ENCODE data around the gene TRIM33. TPM values are rescaled to one million over a fixed set of nuclear protein-coding genes. Genes with fewer than 3 reads are reported as not detected.
A peak's percentile ranks its signal among the peaks of the same experiment; 100 is the strongest.

The TRIM33 gene
- total RNA-seq, 1 donor from 2014 or later: 75.4 TPM

DNA sequence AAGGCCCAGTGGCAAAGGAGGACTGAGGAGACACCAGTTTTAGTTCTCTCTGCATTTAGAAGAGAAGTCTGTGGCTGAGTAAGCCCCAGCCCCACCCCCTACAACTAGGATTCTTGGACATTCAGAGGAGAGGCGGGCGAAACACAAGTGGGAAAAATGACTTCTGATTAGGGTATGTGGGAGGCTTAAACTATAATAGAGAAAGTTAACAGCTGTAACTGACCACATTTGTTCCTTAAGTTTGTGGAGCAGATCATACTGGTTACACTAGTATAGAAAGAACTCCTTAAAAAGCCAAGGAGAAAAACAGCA, 11.2 kb upstream of the TRIM33 start:
- no peaks in the 10 kb centered on the region for H3K79me2 ChIP-seq (ENCODE audit: low read depth)
- peaks cover 2% of the 10 kb centered on the region for H3K4me1 Mint-ChIP-seq
- H3K9me3 ChIP-seq (ENCODE audit: low read depth): no peaks in the 10 kb centered on the region
- H3K36me3 Mint-ChIP-seq: no peaks in the 10 kb centered on the region
- H3K36me3 ChIP-seq: no peaks in the 10 kb centered on the region
- no peaks in the 10 kb centered on the region for H3K27me3 ChIP-seq
- H3K9me3 Mint-ChIP-seq: no peaks in the 10 kb centered on the region
- H3K27me3 Mint-ChIP-seq (ENCODE audit: insufficient read depth, low read depth): peaks cover 2% of the 10 kb centered on the region
- H3F3A ChIP-seq (ENCODE audit: low read depth): peaks cover 4% of the 10 kb centered on the region
- no peaks in the 10 kb centered on the region for H3K4me1 ChIP-seq
- TF ChIP-seq EZH2phosphoT487 (IDR thresholded peaks at IDR 0.05) (no peak), EZH2 (IDR thresholded peaks at IDR 0.05) (no peak)
- TF ChIP-seq, protein P1, sequence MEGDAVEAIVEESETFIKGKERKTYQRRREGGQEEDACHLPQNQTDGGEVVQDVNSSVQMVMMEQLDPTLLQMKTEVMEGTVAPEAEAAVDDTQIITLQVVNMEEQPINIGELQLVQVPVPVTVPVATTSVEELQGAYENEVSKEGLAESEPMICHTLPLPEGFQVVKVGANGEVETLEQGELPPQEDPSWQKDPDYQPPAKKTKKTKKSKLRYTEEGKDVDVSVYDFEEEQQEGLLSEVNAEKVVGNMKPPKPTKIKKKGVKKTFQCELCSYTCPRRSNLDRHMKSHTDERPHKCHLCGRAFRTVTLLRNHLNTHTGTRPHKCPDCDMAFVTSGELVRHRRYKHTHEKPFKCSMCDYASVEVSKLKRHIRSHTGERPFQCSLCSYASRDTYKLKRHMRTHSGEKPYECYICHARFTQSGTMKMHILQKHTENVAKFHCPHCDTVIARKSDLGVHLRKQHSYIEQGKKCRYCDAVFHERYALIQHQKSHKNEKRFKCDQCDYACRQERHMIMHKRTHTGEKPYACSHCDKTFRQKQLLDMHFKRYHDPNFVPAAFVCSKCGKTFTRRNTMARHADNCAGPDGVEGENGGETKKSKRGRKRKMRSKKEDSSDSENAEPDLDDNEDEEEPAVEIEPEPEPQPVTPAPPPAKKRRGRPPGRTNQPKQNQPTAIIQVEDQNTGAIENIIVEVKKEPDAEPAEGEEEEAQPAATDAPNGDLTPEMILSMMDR (IDR thresholded peaks at IDR 0.05): no peak
- H3K4me2 ChIP-seq: no peak overlapping the region
- H3K27ac ChIP-seq: no peak overlapping the region
- H3K9ac ChIP-seq: no peak overlapping the region
- H3K4me3 Mint-ChIP-seq: no peak overlapping the region
- no peak for DNase-seq (ENCODE audit: low spot score)
- no peak overlapping the region for H3K4me3 ChIP-seq
- H2AFZ ChIP-seq (replicated peaks): peak overlapping the region; percentile 47
- no peaks in the 10 kb centered on the region for H4K20me1 ChIP-seq (ENCODE audit: low read depth)
- no peak overlapping the region for H3K27ac Mint-ChIP-seq

DNA sequence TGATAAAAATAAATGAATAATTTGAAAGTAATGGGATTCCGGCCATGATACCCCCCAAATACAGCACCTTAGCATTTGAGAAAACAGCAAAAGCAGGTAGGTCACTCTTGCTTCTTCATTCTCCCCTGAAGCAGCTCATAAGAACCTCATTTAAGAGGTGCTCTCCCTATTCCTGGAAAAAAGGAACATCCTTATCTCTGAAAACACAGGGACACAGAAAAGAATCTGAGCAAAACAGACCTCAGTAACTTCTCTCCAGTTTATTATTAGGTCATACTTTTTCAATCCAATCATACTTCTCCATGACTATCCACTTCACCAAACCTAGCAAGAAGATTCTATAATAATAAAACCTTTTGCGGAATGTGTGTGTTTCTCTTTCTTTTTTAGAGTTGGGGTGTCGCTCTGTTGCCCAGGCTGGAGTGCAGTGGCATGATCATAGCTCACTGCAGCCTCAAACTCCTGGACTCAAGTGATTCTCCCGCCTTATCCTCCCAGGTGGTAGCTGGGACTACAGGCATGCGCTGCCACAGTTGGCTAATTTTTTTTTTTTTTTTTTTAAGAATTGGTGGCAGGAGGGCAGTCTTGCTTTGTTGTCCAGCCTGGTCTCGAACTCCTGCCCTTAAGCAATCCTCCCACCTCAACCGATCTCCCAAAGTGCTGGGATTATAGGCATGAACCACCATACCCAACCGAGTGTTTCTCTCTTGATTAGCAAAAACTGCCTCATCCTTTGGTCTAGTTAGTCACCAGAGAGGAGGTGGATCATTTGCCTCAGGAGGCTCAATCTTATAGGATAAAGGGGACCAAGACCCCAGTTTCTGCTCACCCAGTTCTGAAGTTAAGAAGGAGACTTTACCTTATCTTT, 10.6 kb upstream of the TRIM33 start:
- H3K9me3 Mint-ChIP-seq: no peaks in the 10 kb centered on the region
- Histone ChIP-seq H3K9me3 (ENCODE audit: low read depth) (no peaks in the 10 kb centered on the region), H3K4me2 (no peak overlapping the region), H3K27ac (no peak overlapping the region), H2AFZ (replicated peaks) (peak overlapping the region; percentile 47), H3K4me1 (no peaks in the 10 kb centered on the region), H3K4me3 (no peak overlapping the region), H3K27me3 (no peaks in the 10 kb centered on the region), H4K20me1 (ENCODE audit: low read depth) (no peaks in the 10 kb centered on the region), H3F3A (ENCODE audit: low read depth) (peaks cover 4% of the 10 kb centered on the region), H3K9ac (no peak overlapping the region), H3K36me3 (no peaks in the 10 kb centered on the region), H3K79me2 (ENCODE audit: low read depth) (no peaks in the 10 kb centered on the region)
- TF ChIP-seq, protein P1 (IDR thresholded peaks at IDR 0.05): no peak
- no peak for TF ChIP-seq EZH2 (IDR thresholded peaks at IDR 0.05)
- no peak for TF ChIP-seq EZH2phosphoT487 (IDR thresholded peaks at IDR 0.05)
- no peak overlapping the region for H3K27ac Mint-ChIP-seq
- peaks cover 2% of the 10 kb centered on the region for H3K27me3 Mint-ChIP-seq (ENCODE audit: insufficient read depth, low read depth)
- DNase-seq (ENCODE audit: low spot score): no peak
- H3K36me3 Mint-ChIP-seq: no peaks in the 10 kb centered on the region
- no peak overlapping the region for H3K4me3 Mint-ChIP-seq
- peaks cover 2% of the 10 kb centered on the region for H3K4me1 Mint-ChIP-seq

DNA sequence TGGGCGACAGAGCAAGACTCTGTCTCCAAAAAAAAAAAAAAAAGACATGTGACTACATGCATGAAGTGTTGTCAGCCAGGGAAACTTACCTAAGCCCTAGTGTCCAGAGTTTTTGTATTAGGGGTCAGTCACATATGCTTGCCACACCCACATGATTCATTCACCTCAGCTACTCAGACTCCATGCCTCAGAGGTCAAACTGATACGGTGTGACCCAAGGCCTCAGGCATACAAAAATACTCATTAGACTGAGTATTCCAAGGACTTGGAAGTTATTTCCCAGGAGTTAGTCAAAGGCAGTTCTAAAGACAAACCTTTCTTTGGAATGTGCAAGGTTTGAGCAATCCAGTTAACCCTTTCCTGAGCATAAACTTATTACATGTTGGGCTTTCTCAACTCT, 6.3 kb upstream of the TRIM33 start:
- no peaks in the 10 kb centered on the region for H4K20me1 ChIP-seq (ENCODE audit: low read depth)
- H3K4me3 Mint-ChIP-seq: no peak overlapping the region
- H3K36me3 ChIP-seq: no peaks in the 10 kb centered on the region
- no peak overlapping the region for H3K4me2 ChIP-seq
- no peaks in the 10 kb centered on the region for H3K36me3 Mint-ChIP-seq
- no peaks in the 10 kb centered on the region for H3K79me2 ChIP-seq (ENCODE audit: low read depth)
- DNase-seq (ENCODE audit: low spot score): no peak
- H3K27me3 Mint-ChIP-seq (ENCODE audit: insufficient read depth, low read depth): peaks cover 2% of the 10 kb centered on the region
- no peak overlapping the region for H3K4me3 ChIP-seq
- no peaks in the 10 kb centered on the region for H3K9me3 Mint-ChIP-seq
- H3K9ac ChIP-seq: no peak overlapping the region
- H3F3A ChIP-seq (ENCODE audit: low read depth): peaks cover 4% of the 10 kb centered on the region
- peaks cover 7% of the 10 kb centered on the region for H3K4me1 Mint-ChIP-seq
- no peaks in the 10 kb centered on the region for H3K27me3 ChIP-seq
- no peak for TF ChIP-seq EZH2phosphoT487 (IDR thresholded peaks at IDR 0.05)
- TF ChIP-seq, protein P1 (IDR thresholded peaks at IDR 0.05): no peak
- TF ChIP-seq EZH2 (IDR thresholded peaks at IDR 0.05): no peak
- H2AFZ ChIP-seq (replicated peaks): no peak overlapping the region
- no peaks in the 10 kb centered on the region for H3K4me1 ChIP-seq
- no peak overlapping the region for H3K27ac ChIP-seq
- no peaks in the 10 kb centered on the region for H3K9me3 ChIP-seq (ENCODE audit: low read depth)
- no peak overlapping the region for H3K27ac Mint-ChIP-seq

Measured in neural progenitor cell (in vitro differentiated cells).